GM19397 (cell line): ENCODE results near the gene VENTX.
"Not testable (repeated sequence)": the region's sequence is repeated elsewhere in the genome, so short reads cannot be mapped to it uniquely, and the experiment has no call there.

Experiments
- ATAC-seq: cut with Tn5 transposase; IDR thresholded peaks from one replicate; pipeline ENCODE4 v1.9.1; 2021; ENCODE audit warnings: mild to moderate bottlenecking, moderate library complexity; ENCODE audit not compliant: unreplicated experiment

The VENTX gene

GRCh38 chr10:133253361-133253955, 15.8 kb downstream of the VENTX start:
- no peak for ATAC-seq

- no peak for ATAC-seq
These were observed 16.9 kb downstream of the VENTX start for GRCh38 chr10:133254421-133255120.

- no peak for ATAC-seq
These were observed 17.7 kb downstream of the VENTX start for GRCh38 chr10:133255323-133255722.

- no peak for ATAC-seq
These were observed 19.9 kb downstream of the VENTX start for GRCh38 chr10:133257489-133258065.

GRCh38 chr10:133258066-133258817, 20.6 kb downstream of the VENTX start:
- ATAC-seq = no peak

- ATAC-seq = no peak
These were observed 21.4 kb downstream of the VENTX start for GRCh38 chr10:133258818-133259601.

- ATAC-seq = no peak
These were observed 21.9 kb downstream of the VENTX start for GRCh38 chr10:133259602-133259989.

- peak; percentile 40 for ATAC-seq
These were observed 23.5 kb downstream of the VENTX start for GRCh38 chr10:133260895-133261725.

GRCh38 chr10:133261726-133262325, 24.2 kb downstream of the VENTX start:
- peak; percentile 60 for ATAC-seq

- ATAC-seq = no peak
These were observed 25.0 kb downstream of the VENTX start for GRCh38 chr10:133262696-133263095.

GRCh38 chr10:133263674-133264073, 26.0 kb downstream of the VENTX start:
- ATAC-seq = no peak

- no peak for ATAC-seq
These were observed 26.8 kb downstream of the VENTX start for GRCh38 chr10:133264461-133264860.

- ATAC-seq = not testable (repeated sequence)
These were observed 27.4 kb downstream of the VENTX start for GRCh38 chr10:133265052-133265451.

- ATAC-seq = no peak
These were observed 28.6 kb downstream of the VENTX start for GRCh38 chr10:133266056-133266795.

- ATAC-seq = no peak
These were observed 29.6 kb downstream of the VENTX start for GRCh38 chr10:133267293-133267692.

- ATAC-seq = no peak
These were observed 30.2 kb downstream of the VENTX start for GRCh38 chr10:133267829-133268228.

GRCh38 chr10:133268532-133268931, 30.9 kb downstream of the VENTX start:
- ATAC-seq = no peak

- no peak for ATAC-seq
These were observed 31.7 kb downstream of the VENTX start for GRCh38 chr10:133269367-133269766.

GRCh38 chr10:133270204-133270603, 32.5 kb downstream of the VENTX start:
- ATAC-seq = no peak
